IMR-90 (cell line): ENCODE measurements around the gene FAM174C. TPM values are rescaled to one million over a fixed set of nuclear protein-coding genes. Genes with fewer than 3 reads are reported as not detected.

ENCODE experiments used
- ATAC-seq: fragments of 200-7000 bp; cut with Tn5 transposase; 2 replicates; pipeline ENCODE4 v1.9.1; 2020; ENCODE audit warnings: low read depth, mild to moderate bottlenecking, moderate library complexity
- BruUV-seq: library from RNA; stranded (reverse); fragments of 400-500 nt; replicated peaks from 2 replicates; lab custom pipeline; 2021; lab: Mats Ljungman, UMichigan
- CTCF ChIA-PET: fragments of 300-600 bp; formaldehyde crosslinking; extraction: SDS; loops from one replicate; lab custom pipeline; 2021; ENCODE audit warnings: antibody characterized with exemption; lab: Yijun Ruan, JAX
- POLR2A ChIA-PET: fragments of 300-600 bp; sonication (Branson Sonifier 250); formaldehyde crosslinking; loops from one replicate; lab custom pipeline; 2022; ENCODE audit warnings: antibody characterized with exemption; ENCODE audit not compliant: unreplicated experiment; lab: Charles Lee
- DNase-seq: peaks from one replicate; pipeline ENCODE4 v3.0.0; 2013
- H2AFZ ChIP-seq: replicated peaks from 2 replicates; pipeline ENCODE3; 2013; ENCODE audit warnings: low read length, mild to moderate bottlenecking; ENCODE audit not compliant: poor library complexity
- H2AK5ac ChIP-seq: 2 replicates; pipeline ENCODE4 v1.6.1; 2013; ENCODE audit warnings: low read depth, low read length, inconsistent platforms
- H2AK9ac ChIP-seq: replicated peaks from 2 replicates; pipeline ENCODE3; 2013; ENCODE audit warnings: mild to moderate bottlenecking, low read depth, low read length, moderate library complexity; ENCODE audit not compliant: poor library complexity
- H2BK120ac ChIP-seq: 2 replicates; pipeline ENCODE4 v1.6.1; 2013; ENCODE audit warnings: low read depth, low read length, inconsistent platforms
- H2BK15ac ChIP-seq: 3 replicates; pipeline ENCODE4 v1.6.1; 2013; ENCODE audit warnings: low read depth, low read length, inconsistent platforms
- H2BK20ac ChIP-seq: 2 replicates; pipeline ENCODE4 v1.6.1; 2013; ENCODE audit warnings: low read depth, mild to moderate bottlenecking, inconsistent platforms, low read length, moderate library complexity
- H2BK5ac ChIP-seq: 2 replicates; pipeline ENCODE4 v1.6.1; 2013; ENCODE audit warnings: mild to moderate bottlenecking, low read depth, low read length, inconsistent platforms; ENCODE audit not compliant: poor library complexity, severe bottlenecking
- H3K14ac ChIP-seq: replicated peaks from 2 replicates; pipeline ENCODE4 v1.6.1; 2013; ENCODE audit warnings: low read depth, low read length, inconsistent platforms
- H3K18ac ChIP-seq: 2 replicates; pipeline ENCODE4 v1.6.1; 2013; ENCODE audit warnings: low read depth, low read length, control low read depth
- H3K23ac ChIP-seq: 2 replicates; pipeline ENCODE4 v1.6.1; 2013; ENCODE audit warnings: low read depth, low read length, inconsistent platforms
- H3K27ac ChIP-seq: 2 replicates; pipeline ENCODE4 v1.5.1; 2013; ENCODE audit warnings: mild to moderate bottlenecking, control low read depth, low read length; ENCODE audit not compliant: insufficient read depth
- H3K27me3 ChIP-seq: 2 replicates; pipeline ENCODE4 v1.6.1; 2013; ENCODE audit warnings: low read length; ENCODE audit not compliant: control insufficient read depth, insufficient read depth
- H3K36me3 ChIP-seq: 2 replicates; pipeline ENCODE4 v1.6.1; 2013; ENCODE audit warnings: low read length, mixed read lengths; ENCODE audit not compliant: control insufficient read depth, insufficient read depth
- H3K4ac ChIP-seq: 2 replicates; pipeline ENCODE4 v1.6.1; 2013; ENCODE audit warnings: low read depth, low read length, inconsistent platforms
- H3K4me1 ChIP-seq: 2 replicates; pipeline ENCODE4 v1.6.1; 2013; ENCODE audit warnings: low read length, mixed read lengths; ENCODE audit not compliant: control insufficient read depth, insufficient read depth
- H3K4me2 ChIP-seq: 2 replicates; pipeline ENCODE4 v1.6.1; 2013; ENCODE audit warnings: low read depth, mild to moderate bottlenecking, control low read depth, low read length, moderate library complexity
- H3K4me3 ChIP-seq: 2 replicates; pipeline ENCODE4 v1.5.1; 2013; ENCODE audit warnings: low read depth, mild to moderate bottlenecking, control low read depth, low read length, moderate library complexity; ENCODE audit not compliant: insufficient read depth
- H3K56ac ChIP-seq: 2 replicates; pipeline ENCODE4 v1.6.1; 2013; ENCODE audit warnings: low read length, inconsistent platforms; ENCODE audit not compliant: insufficient read depth; ENCODE audit errors: extremely low read depth
- H3K79me1 ChIP-seq, 2 experiments: 2 replicates each; pipeline ENCODE4 v1.6.1; 2013; ENCODE audit warnings: low read length in 2 of 2, inconsistent platforms in 1 of 2, low read depth in 1 of 2
- H3K9ac ChIP-seq: 2 replicates; pipeline ENCODE4 v1.6.1; 2013; ENCODE audit warnings: low read depth, low read length, control low read depth
- H3K9me1 ChIP-seq: 2 replicates; pipeline ENCODE4 v1.6.1; 2013; ENCODE audit warnings: low read length, inconsistent platforms; ENCODE audit not compliant: insufficient read depth
- H3K9me3 ChIP-seq: 2 replicates; pipeline ENCODE4 v1.6.1; 2013; ENCODE audit warnings: low read length; ENCODE audit not compliant: control insufficient read depth, insufficient read depth
- H4K20me1 ChIP-seq: 2 replicates; pipeline ENCODE4 v1.6.1; 2013; ENCODE audit warnings: low read length, inconsistent platforms; ENCODE audit not compliant: insufficient read depth
- H4K5ac ChIP-seq: 2 replicates; pipeline ENCODE4 v1.6.1; 2013; ENCODE audit warnings: mild to moderate bottlenecking, low read depth, low read length, control low read depth
- H4K8ac ChIP-seq, 2 experiments: 2 replicates each; pipeline ENCODE4 v1.6.1; 2013; ENCODE audit warnings: low read depth in 2 of 2, low read length in 2 of 2, control low read depth in 1 of 2, inconsistent platforms in 1 of 2
- H4K91ac ChIP-seq: 2 replicates; pipeline ENCODE4 v1.6.1; 2013; ENCODE audit warnings: low read depth, low read length, inconsistent platforms; ENCODE audit not compliant: insufficient read depth
- BHLHE40 ChIP-seq: fragments of 150-350 bp; IDR thresholded peaks from 2 replicates; pipeline ENCODE4 v1.6.1; 2016; ENCODE audit warnings: mild to moderate bottlenecking, low read depth, low read length
- CHD1 ChIP-seq: IDR thresholded peaks from 2 replicates; pipeline ENCODE4 v1.6.1; 2012; ENCODE audit warnings: low read depth, low read length, improper control_type of control experiment
- MAZ ChIP-seq: IDR thresholded peaks from 2 replicates; pipeline ENCODE4 v1.6.1; 2012; ENCODE audit warnings: low read depth, mild to moderate bottlenecking, low read length, improper control_type of control experiment, moderate library complexity, borderline replicate concordance
- RAD21 ChIP-seq: IDR thresholded peaks from 2 replicates; pipeline ENCODE4 v1.6.1; 2012; ENCODE audit warnings: low read length, improper control_type of control experiment
- RCOR1 ChIP-seq: IDR thresholded peaks from 2 replicates; pipeline ENCODE4 v1.6.1; 2012; ENCODE audit warnings: mild to moderate bottlenecking, low read length, improper control_type of control experiment; ENCODE audit not compliant: insufficient replicate concordance
- RFX5 ChIP-seq: IDR thresholded peaks from 2 replicates; pipeline ENCODE4 v1.8.0; 2012; ENCODE audit warnings: low read depth, mild to moderate bottlenecking, low read length, moderate library complexity
- WGBS, 2 experiments: methylation state at CpG; one replicate each; pipeline versions ENCODE4 v1.1.5 to v1.1.7; 2013; ENCODE audit warnings: missing lambda C conversion rate in 2 of 2; ENCODE audit not compliant: insufficient read length in 1 of 2; ENCODE audit errors: extremely low coverage in 2 of 2; 5-methylcytosine and 5-hydroxymethylcytosine counted together
- dilution Hi-C: fragments of 300-500 bp; cut with HindIII; formaldehyde crosslinking; loops from one replicate; pipeline ENCODE4 v1.14.3; 2018; ENCODE audit warnings: low sequenced_read_pairs; ENCODE audit not compliant: unreplicated experiment
- in situ Hi-C: fragments of 300-500 bp; cut with MboI; formaldehyde crosslinking; loops from 3 replicates; pipeline ENCODE4 v1.14.3; 2019; ENCODE audit warnings: low sequenced_read_pairs, inconsistent platforms, mixed read lengths
- intact Hi-C: fragments of 100-400 bp; cut with micrococcal nuclease; formaldehyde crosslinking; loops from 2 replicates; pipeline ENCODE4 v1.10.0; 2022
- polyA plus RNA-seq, 3 experiments: library from polyadenylated mRNA; depleted of rRNA; stranded (reverse); fragments of >200 nt; gene quantifications; 2 replicates each; pipeline ENCODE4 v1.2.3, GENCODE V29; 2012; ENCODE audit warnings: low replicate concordance in 1 of 3
- total RNA-seq: library from RNA; depleted of rRNA; stranded (reverse); fragments of >200 nt; gene quantifications from 2 replicates; pipeline ENCODE4 v1.2.3, GENCODE V29; 2012
- TF ChIP-seq, protein P1 (sequence below): fragments of 150-350 bp; IDR thresholded peaks from 2 replicates; pipeline ENCODE4 v1.6.1; 2016; ENCODE audit warnings: low read depth, mild to moderate bottlenecking, low read length, moderate library complexity, borderline replicate concordance
- TF ChIP-seq, protein P2 (sequence below): conservative IDR thresholded peaks from 2 replicates; pipeline ENCODE4 v1.5.1; 2012; ENCODE audit warnings: mild to moderate bottlenecking, low read depth, low read length, improper control_type of control experiment

FAM174C gene
- total and polyA plus RNA-seq, 2 of the 4 experiments (the other 2 are of a cell fraction) = 7.5 to 61.8 TPM

DNA sequence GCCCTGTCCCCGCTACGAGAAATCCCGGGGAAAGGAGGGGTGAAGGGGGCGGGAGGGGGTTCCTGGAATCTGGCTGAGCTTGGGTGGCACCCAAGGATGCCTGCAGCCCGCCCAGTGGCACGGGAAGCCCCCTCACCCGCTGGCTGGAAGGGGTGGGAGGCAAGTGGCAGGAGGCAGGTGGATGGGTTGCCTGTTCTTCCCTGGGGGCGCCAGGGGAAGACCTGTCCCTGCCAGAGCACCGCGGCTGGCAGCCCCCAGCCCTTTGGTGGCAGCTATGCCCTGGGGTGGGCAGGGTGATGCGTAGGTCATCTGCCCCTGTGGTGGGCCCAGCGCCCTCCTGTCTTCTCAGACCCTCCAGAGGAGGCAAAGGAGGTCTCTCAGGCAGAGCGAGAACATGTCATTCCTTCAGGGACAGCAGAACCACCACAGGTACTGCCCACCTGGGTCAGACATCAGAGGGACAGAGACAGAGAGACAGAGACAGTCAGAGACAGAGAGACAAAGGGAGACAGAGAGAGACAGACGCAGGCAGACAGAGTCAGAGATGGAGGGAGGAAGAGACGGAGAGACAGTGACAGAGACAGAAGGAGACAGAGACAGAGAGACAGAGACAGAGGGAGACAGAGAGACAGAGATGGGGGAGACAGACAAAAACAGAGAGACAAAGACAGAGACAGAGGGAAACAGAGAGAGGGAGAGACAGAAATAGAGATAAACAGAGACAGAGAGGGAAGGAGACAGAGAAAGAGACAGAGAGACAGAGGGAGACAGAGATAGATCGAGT is 47.1 kb downstream of the FAM174C start (continued):
- TF ChIP-seq, protein P1, sequence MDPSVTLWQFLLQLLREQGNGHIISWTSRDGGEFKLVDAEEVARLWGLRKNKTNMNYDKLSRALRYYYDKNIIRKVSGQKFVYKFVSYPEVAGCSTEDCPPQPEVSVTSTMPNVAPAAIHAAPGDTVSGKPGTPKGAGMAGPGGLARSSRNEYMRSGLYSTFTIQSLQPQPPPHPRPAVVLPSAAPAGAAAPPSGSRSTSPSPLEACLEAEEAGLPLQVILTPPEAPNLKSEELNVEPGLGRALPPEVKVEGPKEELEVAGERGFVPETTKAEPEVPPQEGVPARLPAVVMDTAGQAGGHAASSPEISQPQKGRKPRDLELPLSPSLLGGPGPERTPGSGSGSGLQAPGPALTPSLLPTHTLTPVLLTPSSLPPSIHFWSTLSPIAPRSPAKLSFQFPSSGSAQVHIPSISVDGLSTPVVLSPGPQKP = no peak

GRCh38 chr19:1324249-1324805 is 49.0 kb downstream of the FAM174C start:
- no peak overlapping the region for H3K27ac ChIP-seq
- H2AK5ac ChIP-seq = 0 out of 2 replicates have a peak overlapping the region, but pooled peaks have one; percentile 10
- H3K79me1 ChIP-seq = no peaks in the 10 kb centered on the region
- no peaks in the 10 kb centered on the region for H3K9me1 ChIP-seq
- no peak overlapping the region for H3K23ac ChIP-seq
- no peak overlapping the region for H2BK15ac ChIP-seq
- no peaks in the 10 kb centered on the region for H3K36me3 ChIP-seq
- dilution Hi-C loops (no loop called here), in situ Hi-C loops (no loop called here), intact Hi-C loops (no loop called here)
- no peak overlapping the region for H4K91ac ChIP-seq
- no peak overlapping the region for H3K56ac ChIP-seq
- H4K20me1 ChIP-seq = no peaks in the 10 kb centered on the region
- BruUV-seq = no TSS peak
- TF ChIP-seq RCOR1 (no peak), MAZ (no peak), RFX5 (no peak), CHD1 (no peak), RAD21 (no peak), BHLHE40 (no peak)
- TF ChIP-seq, protein P1 = no peak
- TF ChIP-seq, protein P2, sequence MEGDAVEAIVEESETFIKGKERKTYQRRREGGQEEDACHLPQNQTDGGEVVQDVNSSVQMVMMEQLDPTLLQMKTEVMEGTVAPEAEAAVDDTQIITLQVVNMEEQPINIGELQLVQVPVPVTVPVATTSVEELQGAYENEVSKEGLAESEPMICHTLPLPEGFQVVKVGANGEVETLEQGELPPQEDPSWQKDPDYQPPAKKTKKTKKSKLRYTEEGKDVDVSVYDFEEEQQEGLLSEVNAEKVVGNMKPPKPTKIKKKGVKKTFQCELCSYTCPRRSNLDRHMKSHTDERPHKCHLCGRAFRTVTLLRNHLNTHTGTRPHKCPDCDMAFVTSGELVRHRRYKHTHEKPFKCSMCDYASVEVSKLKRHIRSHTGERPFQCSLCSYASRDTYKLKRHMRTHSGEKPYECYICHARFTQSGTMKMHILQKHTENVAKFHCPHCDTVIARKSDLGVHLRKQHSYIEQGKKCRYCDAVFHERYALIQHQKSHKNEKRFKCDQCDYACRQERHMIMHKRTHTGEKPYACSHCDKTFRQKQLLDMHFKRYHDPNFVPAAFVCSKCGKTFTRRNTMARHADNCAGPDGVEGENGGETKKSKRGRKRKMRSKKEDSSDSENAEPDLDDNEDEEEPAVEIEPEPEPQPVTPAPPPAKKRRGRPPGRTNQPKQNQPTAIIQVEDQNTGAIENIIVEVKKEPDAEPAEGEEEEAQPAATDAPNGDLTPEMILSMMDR = no peak
- H3K9me3 ChIP-seq = no peaks in the 10 kb centered on the region
- H3K9ac ChIP-seq = no peak overlapping the region
- H2BK5ac ChIP-seq = no peak overlapping the region
- no peak for ATAC-seq
- 0 out of 2 replicates have a peak overlapping the region, but pooled peaks have one; percentile 4 for H3K4ac ChIP-seq
- ChIA-PET POLR2A (no interaction called here), CTCF (interaction anchor here (0.7 kb wide), 1 partner anchor 8 kb away, joined by 3 read pairs; no protein-coding TSS in a partner anchor)
- no peak overlapping the region for H3K18ac ChIP-seq
- peak overlapping the region in 1 of 2 experiments; percentile 73; a peak in 1 of 4 replicates for H4K8ac ChIP-seq
- H4K5ac ChIP-seq = no peak overlapping the region
- peaks cover 1% of the 10 kb centered on the region; the same call in 1 of the 2 replicates for H3K27me3 ChIP-seq
- WGBS, 2 experiments = 97% methylated on average over 3 of the region's 12 CpGs; no CpG with 5 or more reads in 1 of the 2 experiments
- no peak overlapping the region for H2AK9ac ChIP-seq
- no peak overlapping the region for H3K4me2 ChIP-seq
- no peak overlapping the region for H3K14ac ChIP-seq
- no peak overlapping the region for H3K4me3 ChIP-seq
- peaks cover 2% of the 10 kb centered on the region; the same call in 1 of the 2 replicates for H3K4me1 ChIP-seq
- H2BK120ac ChIP-seq = no peak overlapping the region
- peak overlapping the region; percentile 90 for H2AFZ ChIP-seq
- H2BK20ac ChIP-seq = no peak overlapping the region
- DNase-seq = no peak
